Thoracic aorta (tissue), 2 donors: ENCODE data around the gene STARD9. TPM values are rescaled to one million over a fixed set of nuclear protein-coding genes. Genes with fewer than 3 reads are reported as not detected.
A peak's percentile ranks its signal among the peaks of the same experiment; 100 is the strongest.

Source experiments
- ATAC-seq: fragments of 150-250 bp; one replicate; pipeline ENCODE4 v1.8.0; 2017; ENCODE audit warnings: low read depth; ENCODE audit not compliant: insufficient number of reproducible peaks, low FRiP score
- DNase-seq: peaks from one replicate; pipeline ENCODE4 v3.0.0-alpha.2; 2020; ENCODE audit warnings: low spot score
- H3K27ac ChIP-seq, 2 donors: fragments of 200-600 bp; sonication (generic); 1 replicate in 1 of 2; 2 replicates in 1 of 2; pipeline ENCODE4 v1.5.1; 2016; ENCODE audit warnings: mild to moderate bottlenecking in 2 of 2, moderate library complexity in 2 of 2
- H3K27me3 ChIP-seq: fragments of 200-600 bp; sonication (generic); replicated peaks from 2 replicates; pipeline ENCODE4 v1.6.0; 2016; ENCODE audit warnings: mild to moderate bottlenecking; ENCODE audit not compliant: insufficient read depth
- H3K36me3 ChIP-seq: fragments of 200-600 bp; sonication (generic); one replicate; pipeline ENCODE4 v1.5.1; 2016
- H3K4me1 ChIP-seq, 2 donors: fragments of 200-600 bp; sonication (generic); 1 replicate in 1 of 2; 2 replicates in 1 of 2; pipeline versions ENCODE4 v1.5.1 to v1.6.0; 2016; ENCODE audit warnings: low read depth in 2 of 2, mild to moderate bottlenecking in 1 of 2; ENCODE audit not compliant: control insufficient read depth in 1 of 2
- H3K4me3 ChIP-seq: fragments of 200-600 bp; sonication (generic); 2 replicates; pipeline ENCODE4 v1.5.1; 2016; ENCODE audit warnings: mild to moderate bottlenecking
- H3K9me3 ChIP-seq: fragments of 200-600 bp; sonication (generic); 2 replicates; pipeline ENCODE4 v1.5.1; 2016
- CTCF ChIP-seq: fragments of 200-600 bp; sonication (generic); IDR thresholded peaks from one replicate; pipeline ENCODE4 v1.5.1; 2019; ENCODE audit warnings: antibody characterized with exemption
- total RNA-seq, 2 donors: library from RNA; depleted of rRNA; stranded (reverse); fragments of >200 nt; gene quantifications; one replicate each; pipeline versions ENCODE4 v1.1.0 to v1.2.3, GENCODE V29; 2016

STARD9 gene
- total RNA-seq, 2 donors from 2014 or later, result 59.8 to 67.8 TPM

DNA sequence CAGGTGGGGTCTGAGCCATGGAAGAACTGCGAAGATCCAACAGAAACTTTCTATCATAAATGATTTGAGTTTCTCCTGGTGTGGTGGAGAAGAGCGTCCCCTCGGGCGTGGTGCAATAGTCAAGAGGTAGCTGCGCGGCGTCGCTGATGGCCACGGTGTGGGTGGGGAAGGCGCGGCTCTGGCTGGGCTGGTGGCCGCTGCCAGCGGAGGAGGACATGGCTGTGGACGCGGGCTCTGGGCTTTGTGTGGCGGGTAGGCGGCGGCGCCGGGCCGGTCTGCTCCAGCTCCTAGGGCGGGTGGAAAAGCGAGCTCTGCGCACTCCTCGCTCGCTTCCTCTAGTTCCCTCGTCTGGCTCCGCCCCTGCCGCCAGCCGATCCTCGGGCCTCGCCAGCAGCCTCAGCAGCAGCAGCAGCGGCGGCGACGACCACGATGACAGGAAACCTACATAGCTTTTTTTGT, 5.9 kb downstream of the STARD9 start:
- H3K36me3 ChIP-seq, result no peaks in the 10 kb centered on the region
- peak overlapping the region; percentile 82 for H3K27ac ChIP-seq
- ATAC-seq (peak; percentile 63), DNase-seq (peak; percentile 45)
- peaks cover 40 to 86% of the 10 kb centered on the region in 2 donors for H3K4me1 ChIP-seq
- no peaks in the 10 kb centered on the region for H3K27me3 ChIP-seq
- TF ChIP-seq CTCF, result no peak
- H3K9me3 ChIP-seq, result no peaks in the 10 kb centered on the region
- peak overlapping the region; percentile 67 for H3K4me3 ChIP-seq

DNA sequence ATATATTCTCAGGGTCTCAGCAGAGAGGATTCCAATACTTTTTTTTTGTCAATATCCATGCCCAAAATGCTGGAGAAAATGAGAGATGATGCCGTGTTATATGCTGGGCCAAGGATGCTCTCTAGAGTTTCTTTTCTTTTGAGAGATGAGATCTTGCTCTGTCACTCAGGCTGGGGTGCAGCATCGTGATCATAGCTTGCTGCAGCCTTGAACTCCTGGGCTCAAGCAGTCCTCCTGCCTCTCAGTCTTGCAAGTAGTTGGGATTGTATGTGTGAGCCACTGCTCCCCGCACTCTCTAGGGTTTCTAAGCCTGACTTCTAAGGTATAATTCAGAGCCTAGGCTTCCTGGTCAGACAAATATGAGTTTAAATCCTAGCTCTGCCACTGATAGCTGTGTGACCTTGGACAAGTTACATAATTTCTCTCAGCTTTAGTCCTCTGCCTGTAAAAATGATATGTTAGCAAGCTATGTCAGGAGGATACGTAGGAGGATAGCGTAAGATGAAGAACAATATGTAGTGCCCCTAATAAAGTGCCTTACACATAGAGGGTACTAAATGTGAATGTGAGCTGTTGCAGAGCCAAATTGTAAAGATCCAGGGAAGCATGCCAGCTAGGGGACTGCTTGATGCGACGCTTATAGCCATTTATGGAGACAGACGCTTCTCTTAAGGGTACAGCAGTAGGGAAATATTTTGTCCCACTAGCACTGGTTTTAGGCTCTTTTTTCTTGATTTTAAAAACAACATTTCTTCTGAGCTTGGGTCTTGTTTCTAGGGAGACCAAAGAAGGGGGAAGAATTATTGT, 7.4 kb downstream of the STARD9 start:
- no peaks in the 10 kb centered on the region for H3K9me3 ChIP-seq
- no peak for ATAC-seq

GRCh38 chr15:42584031-42584765, 8.8 kb downstream of the STARD9 start:
- Histone ChIP-seq H3K27me3 (no peaks in the 10 kb centered on the region), H3K36me3 (no peaks in the 10 kb centered on the region), H3K27ac (peak overlapping the region; percentile 82), H3K9me3 (no peaks in the 10 kb centered on the region), H3K4me1 (peaks cover 27 to 57% of the 10 kb centered on the region in 2 donors), H3K4me3 (peak overlapping the region; percentile 67)
- TF ChIP-seq CTCF, result no peak
- DNase-seq (no peak), ATAC-seq (no peak)

More for the DNA sequence above, 7.4 kb downstream of the STARD9 start:
- DNase-seq, result no peak
- peak overlapping the region; percentile 67 for H3K4me3 ChIP-seq
- H3K27me3 ChIP-seq, result no peaks in the 10 kb centered on the region
- H3K27ac ChIP-seq, result peak overlapping the region; percentile 82
- no peaks in the 10 kb centered on the region for H3K36me3 ChIP-seq
- H3K4me1 ChIP-seq, result peaks cover 32 to 72% of the 10 kb centered on the region in 2 donors
- TF ChIP-seq CTCF, result no peak

GRCh38 chr15:42590619-42591237, 15.3 kb downstream of the STARD9 start:
- H3K27ac ChIP-seq, result no peak overlapping the region

More at GRCh38 chr15:42590619-42591237, 15.3 kb downstream of the STARD9 start:
- ATAC-seq (no peak), DNase-seq (no peak)
- no peak overlapping the region for H3K4me3 ChIP-seq
- no peaks in the 10 kb centered on the region for H3K9me3 ChIP-seq
- H3K27me3 ChIP-seq, result no peaks in the 10 kb centered on the region
- H3K36me3 ChIP-seq, result no peaks in the 10 kb centered on the region
- no peak for TF ChIP-seq CTCF
- H3K4me1 ChIP-seq, result peaks cover 15 to 46% of the 10 kb centered on the region in 2 donors
